Hepatocyte (in vitro differentiated cells): Measurements from ENCODE around the gene CAPN8. TPM values are rescaled to one million over a fixed set of nuclear protein-coding genes. Genes with fewer than 3 reads are reported as not detected.

Experiments used
- DNase-seq: peaks from one replicate; pipeline ENCODE4 v3.0.0-alpha.2; 2016; ENCODE audit warnings: low spot score
- H2AFZ ChIP-seq: fragments of 200-600 bp; sonication (generic); 2 replicates; pipeline ENCODE4 v1.6.0; 2016; ENCODE audit warnings: antibody characterized with exemption, mild to moderate bottlenecking
- H3K27ac ChIP-seq: fragments of 200-600 bp; sonication (generic); 2 replicates; pipeline ENCODE4 v1.5.1; 2016; ENCODE audit warnings: mild to moderate bottlenecking
- H3K27me3 ChIP-seq: fragments of 200-600 bp; sonication (generic); 2 replicates; pipeline ENCODE4 v1.6.1; 2016
- H3K36me3 ChIP-seq: fragments of 200-600 bp; sonication (generic); replicated peaks from 2 replicates; pipeline ENCODE4 v1.5.1; 2016; ENCODE audit warnings: low read depth; ENCODE audit not compliant: insufficient read depth
- H3K4me1 ChIP-seq: fragments of 200-600 bp; sonication (generic); 2 replicates; pipeline ENCODE4 v1.5.1; 2016; ENCODE audit warnings: mild to moderate bottlenecking, moderate library complexity; ENCODE audit not compliant: insufficient read depth
- H3K4me2 ChIP-seq: fragments of 200-600 bp; sonication (generic); 2 replicates; pipeline ENCODE4 v1.6.0; 2016
- H3K4me3 ChIP-seq: fragments of 200-600 bp; sonication (generic); 2 replicates; pipeline ENCODE4 v1.5.1; 2016; ENCODE audit warnings: mild to moderate bottlenecking
- H3K79me2 ChIP-seq: fragments of 200-600 bp; sonication (generic); 2 replicates; pipeline ENCODE4 v1.6.0; 2017; ENCODE audit warnings: mild to moderate bottlenecking
- H3K9me2 ChIP-seq: fragments of 200-600 bp; sonication (generic); replicated peaks from 2 replicates; pipeline ENCODE4 v1.6.0; 2017; ENCODE audit warnings: mild to moderate bottlenecking; ENCODE audit not compliant: insufficient read depth
- H3K9me3 ChIP-seq: fragments of 200-600 bp; sonication (generic); 2 replicates; pipeline ENCODE4 v1.5.1; 2016; ENCODE audit warnings: low read depth, mild to moderate bottlenecking
- H4K20me1 ChIP-seq: fragments of 200-600 bp; sonication (generic); 2 replicates; pipeline ENCODE4 v1.6.0; 2016; ENCODE audit warnings: mild to moderate bottlenecking; ENCODE audit not compliant: insufficient read depth, poor library complexity, severe bottlenecking
- CTCF ChIP-seq: fragments of 200-600 bp; sonication (generic); IDR thresholded peaks from 2 replicates; pipeline ENCODE4 v1.5.1; 2016; ENCODE audit warnings: antibody characterized with exemption, mild to moderate bottlenecking; ENCODE audit not compliant: poor library complexity
- EZH2 ChIP-seq: fragments of 200-600 bp; sonication (generic); IDR thresholded peaks from 2 replicates; pipeline ENCODE4 v1.6.1; 2016; ENCODE audit warnings: antibody characterized with exemption, mild to moderate bottlenecking, borderline replicate concordance
- EZH2phosphoT487 ChIP-seq: fragments of 200-600 bp; sonication (generic); IDR thresholded peaks from one replicate; pipeline ENCODE4 v1.6.1; 2018; ENCODE audit warnings: antibody characterized with exemption, mild to moderate bottlenecking, low read depth, moderate library complexity; ENCODE audit not compliant: unreplicated experiment, severe bottlenecking
- WGBS: methylation state at CpG from one replicate; pipeline ENCODE4 v1.1.6; 2016; ENCODE audit warnings: low lambda C conversion rate; ENCODE audit errors: missing lambda C conversion rate; 5-methylcytosine and 5-hydroxymethylcytosine counted together
- polyA plus RNA-seq: library from polyadenylated mRNA; unstranded; fragments of >200 nt; fragmentation: Nextera tagmentation; extraction: Ambion mirVana; gene quantifications from 2 replicates; pipeline ENCODE4 v1.2.1, GENCODE V29; 2016
- total RNA-seq: library from RNA; depleted of rRNA; stranded (reverse); fragments of >200 nt; gene quantifications from 2 replicates; pipeline ENCODE4 v1.2.3, GENCODE V29; 2014

Gene CAPN8
- total and polyA plus RNA-seq, 2 experiments from 2014 or later, result 16.4 to 18.0 TPM

DNA sequence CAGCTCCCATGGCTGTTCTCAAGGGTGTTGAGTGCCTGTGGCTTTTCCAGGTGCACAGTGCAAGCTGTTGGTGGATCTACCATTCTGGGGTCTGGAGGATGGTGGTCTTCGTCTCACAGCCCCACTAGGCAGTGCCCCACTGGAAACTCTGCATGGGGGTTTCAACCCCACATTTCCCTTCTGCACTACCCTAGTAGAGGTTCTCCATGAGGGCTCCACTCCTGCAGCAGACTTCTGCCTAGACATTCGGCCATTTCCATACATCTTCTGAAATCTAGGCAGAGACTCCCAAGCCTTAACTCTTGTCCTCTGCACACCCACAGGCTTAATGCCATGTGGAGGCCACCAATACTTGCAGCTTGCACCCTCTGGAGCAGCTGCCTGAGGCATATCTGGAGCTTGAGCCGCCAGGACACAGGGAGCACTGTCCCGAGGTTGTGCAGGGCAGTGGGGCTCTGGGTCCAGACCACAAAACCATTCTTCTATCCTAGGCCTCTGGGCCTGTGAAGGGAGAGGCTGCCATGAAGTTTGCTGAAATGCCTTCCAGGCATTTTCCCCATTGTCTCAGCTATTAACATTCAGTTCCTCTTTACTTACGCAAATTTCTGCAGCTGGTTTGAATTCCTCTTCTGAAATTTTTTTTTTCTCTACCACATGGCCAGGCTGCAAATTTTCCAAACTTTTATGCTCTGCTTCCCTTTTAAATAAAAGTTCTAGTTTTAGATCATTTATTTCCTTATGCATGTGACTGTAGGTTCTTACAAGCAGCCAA lies 8.8 kb upstream of the CAPN8 start:
- Histone ChIP-seq H3K27ac (no peak overlapping the region), H3K4me1 (no peaks in the 10 kb centered on the region), H4K20me1 (no peaks in the 10 kb centered on the region), H3K9me3 (no peaks in the 10 kb centered on the region), H3K27me3 (no peaks in the 10 kb centered on the region), H3K9me2 (no peaks in the 10 kb centered on the region), H2AFZ (no peak overlapping the region), H3K4me2 (no peak overlapping the region), H3K36me3 (no peaks in the 10 kb centered on the region), H3K4me3 (no peak overlapping the region), H3K79me2 (no peaks in the 10 kb centered on the region)
- WGBS, result 72% methylated on average over 5 of the region's 5 CpGs
- TF ChIP-seq EZH2phosphoT487 (no peak), EZH2 (no peak), CTCF (no peak)
- no peak for DNase-seq

- peak; percentile 44 for DNase-seq
- H3K36me3 ChIP-seq, result no peaks in the 10 kb centered on the region
- H3K27me3 ChIP-seq, result no peaks in the 10 kb centered on the region
- TF ChIP-seq CTCF (peak; percentile 39), EZH2 (no peak)
- H3K4me3 ChIP-seq, result no peak overlapping the region
- H2AFZ ChIP-seq, result no peak overlapping the region
- no peaks in the 10 kb centered on the region for H3K9me3 ChIP-seq
- H3K9me2 ChIP-seq, result no peaks in the 10 kb centered on the region
- no peak overlapping the region for H3K4me2 ChIP-seq
- no peak overlapping the region for H3K27ac ChIP-seq
- WGBS, result 68% methylated on average over 7 of the region's 7 CpGs
- no peaks in the 10 kb centered on the region for H4K20me1 ChIP-seq
- no peaks in the 10 kb centered on the region for H3K4me1 ChIP-seq
- H3K79me2 ChIP-seq, result no peaks in the 10 kb centered on the region
Observed at GRCh38 chr1:223670458-223671159, 5.1 kb upstream of the CAPN8 start.

GRCh38 chr1:223669003-223669795 lies 3.7 kb upstream of the CAPN8 start:
- no peak overlapping the region for H2AFZ ChIP-seq
- H3K27ac ChIP-seq, result no peak overlapping the region
- H4K20me1 ChIP-seq, result no peaks in the 10 kb centered on the region
- H3K4me3 ChIP-seq, result no peak overlapping the region
- 83% methylated on average over 6 of the region's 6 CpGs for WGBS
- TF ChIP-seq EZH2 (no peak), EZH2phosphoT487 (no peak), CTCF (no peak)
- H3K4me1 ChIP-seq, result no peaks in the 10 kb centered on the region
- no peaks in the 10 kb centered on the region for H3K9me3 ChIP-seq
- H3K36me3 ChIP-seq, result no peaks in the 10 kb centered on the region
- H3K9me2 ChIP-seq, result no peaks in the 10 kb centered on the region
- no peak overlapping the region for H3K4me2 ChIP-seq
- no peaks in the 10 kb centered on the region for H3K79me2 ChIP-seq
- no peaks in the 10 kb centered on the region for H3K27me3 ChIP-seq
- no peak for DNase-seq
